AG04449 (cell line): ENCODE measurements around the gene SPTBN4.
"Not testable (repeated sequence)": the region's sequence is repeated elsewhere in the genome, so short reads cannot be mapped to it uniquely, and the experiment has no call there.

Source experiments
- CTCF ChIA-PET: fragments of 350-600 bp; formaldehyde crosslinking; extraction: SDS; loops from one replicate; lab custom pipeline; 2021; ENCODE audit warnings: antibody characterized with exemption; lab: Yijun Ruan, JAX
- POLR2A ChIA-PET: fragments of 400-600, 350-600 bp; formaldehyde crosslinking; extraction: SDS; loops from one replicate; lab custom pipeline; 2020; ENCODE audit warnings: antibody characterized with exemption, inconsistent platforms; lab: Yijun Ruan, JAX
- DNase-seq: peaks from one replicate; pipeline ENCODE4 v3.0.0-alpha.2; 2010; ENCODE audit warnings: low read depth, low spot score
- H3K4me3 ChIP-seq: 2 replicates; pipeline ENCODE4 v1.5.1; 2011; ENCODE audit warnings: low read depth, mild to moderate bottlenecking, control low read depth, low read length
- TF ChIP-seq, protein P1 (sequence below): IDR thresholded peaks from one replicate; pipeline ENCODE4 v1.5.1; 2011; ENCODE audit warnings: mild to moderate bottlenecking, moderate library complexity, low read length, control low read depth, inconsistent platforms; ENCODE audit not compliant: insufficient read depth; ENCODE audit errors: missing control alignments

SPTBN4 gene

DNA sequence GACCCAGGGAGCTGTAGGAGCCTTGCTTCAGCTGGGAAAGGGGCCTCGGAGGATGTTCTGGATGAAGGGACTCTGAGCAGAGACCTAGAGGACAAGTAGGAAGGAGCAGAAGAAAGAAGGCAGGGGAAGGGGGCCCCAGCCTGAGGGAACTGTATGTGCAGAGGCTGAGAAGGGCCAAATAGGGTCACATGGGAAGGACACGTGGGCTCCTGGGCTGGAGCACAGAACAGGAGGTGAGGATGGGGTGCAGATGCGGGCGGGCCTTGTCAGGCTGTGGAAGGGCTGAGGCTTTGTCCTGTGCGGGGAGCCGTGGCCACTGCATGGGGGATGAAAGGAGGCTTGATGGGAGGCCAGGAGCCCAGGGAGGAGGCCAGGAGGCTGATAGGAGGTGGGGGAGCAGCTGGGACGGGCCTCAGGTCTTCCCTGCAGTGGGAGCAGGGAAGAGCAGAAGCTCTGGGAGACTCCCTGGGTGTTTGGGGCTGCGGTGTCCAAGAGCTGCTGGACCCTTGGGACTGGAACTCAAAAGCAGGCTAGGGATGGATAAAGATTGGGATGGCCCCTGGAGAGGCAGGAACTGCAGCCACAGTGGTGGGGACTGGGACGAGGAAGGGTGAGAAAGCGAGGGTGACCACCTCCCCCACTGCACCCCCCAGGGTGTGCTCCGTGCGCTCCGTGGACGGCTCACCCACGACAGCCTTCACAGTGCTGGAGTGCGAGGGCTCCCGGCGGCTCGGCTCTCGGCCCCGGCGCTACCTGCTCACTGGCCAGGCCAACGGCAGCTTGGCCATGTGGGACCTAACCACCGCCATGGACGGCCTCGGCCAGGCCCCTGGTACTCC, 123.0 kb downstream of the SPTBN4 start:
- H3K4me3 ChIP-seq, result no peak overlapping the region
- TF ChIP-seq, protein P1, sequence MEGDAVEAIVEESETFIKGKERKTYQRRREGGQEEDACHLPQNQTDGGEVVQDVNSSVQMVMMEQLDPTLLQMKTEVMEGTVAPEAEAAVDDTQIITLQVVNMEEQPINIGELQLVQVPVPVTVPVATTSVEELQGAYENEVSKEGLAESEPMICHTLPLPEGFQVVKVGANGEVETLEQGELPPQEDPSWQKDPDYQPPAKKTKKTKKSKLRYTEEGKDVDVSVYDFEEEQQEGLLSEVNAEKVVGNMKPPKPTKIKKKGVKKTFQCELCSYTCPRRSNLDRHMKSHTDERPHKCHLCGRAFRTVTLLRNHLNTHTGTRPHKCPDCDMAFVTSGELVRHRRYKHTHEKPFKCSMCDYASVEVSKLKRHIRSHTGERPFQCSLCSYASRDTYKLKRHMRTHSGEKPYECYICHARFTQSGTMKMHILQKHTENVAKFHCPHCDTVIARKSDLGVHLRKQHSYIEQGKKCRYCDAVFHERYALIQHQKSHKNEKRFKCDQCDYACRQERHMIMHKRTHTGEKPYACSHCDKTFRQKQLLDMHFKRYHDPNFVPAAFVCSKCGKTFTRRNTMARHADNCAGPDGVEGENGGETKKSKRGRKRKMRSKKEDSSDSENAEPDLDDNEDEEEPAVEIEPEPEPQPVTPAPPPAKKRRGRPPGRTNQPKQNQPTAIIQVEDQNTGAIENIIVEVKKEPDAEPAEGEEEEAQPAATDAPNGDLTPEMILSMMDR, result no peak
- ChIA-PET POLR2A (interaction anchor here (1.0 kb wide), 1 partner anchor 241 kb away, joined by 3 read pairs; the partner anchor contains the start of genes C19orf47 and PLD3), CTCF (interaction anchor here (4.4 kb wide), 1 partner anchor 10 kb away, joined by 23 read pairs; the partner anchor contains the start of gene LTBP4)
- DNase-seq, result no peak

DNA sequence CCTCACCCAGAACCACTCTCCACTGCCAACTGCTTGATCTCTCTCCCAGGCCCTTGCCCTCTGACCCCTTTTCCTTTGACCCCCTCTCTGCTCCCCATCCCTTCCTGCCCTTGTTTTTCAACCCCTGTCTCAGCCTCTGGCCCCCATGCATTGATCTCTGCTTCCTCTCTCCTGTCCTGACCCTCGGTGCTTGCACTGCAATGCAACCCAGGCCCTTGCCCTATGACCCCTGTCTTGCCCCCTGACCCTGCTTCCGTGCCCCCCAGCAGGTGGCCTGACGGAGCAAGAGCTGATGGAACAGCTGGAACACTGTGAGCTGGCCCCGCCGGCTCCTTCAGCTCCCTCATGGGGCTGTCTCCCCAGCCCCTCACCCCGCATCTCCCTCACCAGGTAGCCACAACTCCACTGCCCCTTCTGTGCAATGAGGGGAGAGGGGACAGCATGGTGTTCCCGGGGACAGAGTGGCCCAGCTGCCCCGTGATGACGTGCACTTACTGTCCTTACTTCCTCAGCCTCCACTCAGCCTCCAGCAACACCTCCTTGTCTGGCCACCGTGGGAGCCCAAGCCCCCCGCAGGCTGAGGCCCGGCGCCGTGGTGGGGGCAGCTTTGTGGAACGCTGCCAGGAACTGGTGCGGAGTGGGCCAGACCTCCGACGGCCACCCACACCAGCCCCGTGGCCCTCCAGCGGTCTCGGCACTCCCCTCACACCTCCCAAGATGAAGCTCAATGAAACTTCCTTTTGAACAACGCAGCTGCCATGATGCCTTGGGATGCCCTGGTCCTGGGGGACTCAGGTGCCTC, 123.9 kb downstream of the SPTBN4 start:
- ChIA-PET CTCF (interaction anchor here (4.4 kb wide), 1 partner anchor 9 kb away, joined by 23 read pairs; the partner anchor contains the start of gene LTBP4), POLR2A (no interaction called here)
- TF ChIP-seq, protein P1, result no peak
- no peak overlapping the region for H3K4me3 ChIP-seq
- no peak for DNase-seq

DNA sequence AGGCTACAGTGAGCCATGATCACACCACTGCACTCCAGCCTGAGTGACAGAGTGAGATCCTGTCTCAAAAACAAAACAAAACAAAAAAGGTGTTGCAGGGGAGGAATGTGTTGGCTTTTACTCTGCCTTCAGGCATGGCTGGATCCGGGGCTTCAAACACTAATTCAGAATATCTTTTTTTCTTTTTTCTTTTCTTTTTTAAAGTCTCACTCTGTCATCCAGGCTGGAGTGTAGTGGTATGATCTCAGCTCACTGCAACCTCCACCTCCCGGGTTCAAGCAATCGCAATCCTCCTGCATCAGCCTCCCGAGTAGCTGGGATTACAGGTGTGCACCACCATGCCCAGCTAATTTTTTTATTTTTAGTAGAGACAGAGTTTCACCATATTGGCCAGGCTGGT, 124.9 kb downstream of the SPTBN4 start:
- H3K4me3 ChIP-seq, CTCF ChIA-PET, POLR2A ChIA-PET, DNase-seq: not testable (repeated sequence)

DNA sequence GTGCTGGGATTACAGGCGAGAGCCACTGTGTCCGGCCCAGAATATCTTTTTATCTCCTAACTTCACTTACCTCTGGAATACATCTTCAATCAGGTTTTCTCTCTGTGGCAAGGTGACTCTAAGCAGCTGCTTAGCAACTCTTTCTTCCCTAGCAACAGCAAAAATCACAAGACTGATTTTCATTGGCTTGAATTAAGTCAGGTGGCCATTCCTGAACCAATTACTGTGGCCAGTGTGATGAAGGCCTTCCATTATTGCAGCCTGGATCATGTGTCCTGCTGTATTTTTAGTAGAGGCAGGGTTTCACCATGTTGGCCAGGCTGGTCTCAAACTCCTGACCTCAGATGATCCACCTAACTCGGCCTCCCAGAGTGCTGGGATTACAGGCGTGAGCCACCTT, 125.4 kb downstream of the SPTBN4 start:
- POLR2A ChIA-PET, result no interaction called here
- no peak for DNase-seq
- TF ChIP-seq, protein P1, result no peak
- H3K4me3 ChIP-seq, result no peak overlapping the region
- CTCF ChIA-PET, result interaction anchor here (0.6 kb wide), 1 partner anchor 60 kb away, joined by 3 read pairs; no protein-coding TSS in a partner anchor

DNA sequence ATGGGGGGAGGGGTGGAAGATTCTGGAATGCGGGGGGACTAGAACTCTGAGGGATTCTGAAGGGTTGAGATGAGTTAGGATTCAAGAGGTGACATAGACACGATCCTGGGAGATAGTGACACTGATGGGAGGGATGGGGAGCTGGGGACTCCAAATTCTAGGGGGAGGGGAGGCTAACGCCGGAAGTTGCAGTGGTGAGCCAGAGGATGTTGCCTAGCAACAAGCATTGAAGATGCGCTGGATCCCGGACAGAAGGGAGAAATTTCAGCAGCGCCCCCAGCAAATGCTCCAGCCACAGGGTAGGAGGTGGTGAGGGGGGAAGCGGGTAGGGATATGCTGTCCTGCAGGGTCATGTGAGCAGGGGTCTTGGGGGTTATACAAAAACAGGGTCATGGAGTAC, 127.5 kb downstream of the SPTBN4 start:
- POLR2A ChIA-PET, result no interaction called here
- no peak overlapping the region for H3K4me3 ChIP-seq
- CTCF ChIA-PET, result interaction anchor here (0.7 to 3.7 kb wide), 10 partner anchors 8 to 65 kb away, joined by 3 to 19 read pairs (median 6); no protein-coding TSS in a partner anchor
- no peak for DNase-seq
- TF ChIP-seq, protein P1, result no peak

DNA sequence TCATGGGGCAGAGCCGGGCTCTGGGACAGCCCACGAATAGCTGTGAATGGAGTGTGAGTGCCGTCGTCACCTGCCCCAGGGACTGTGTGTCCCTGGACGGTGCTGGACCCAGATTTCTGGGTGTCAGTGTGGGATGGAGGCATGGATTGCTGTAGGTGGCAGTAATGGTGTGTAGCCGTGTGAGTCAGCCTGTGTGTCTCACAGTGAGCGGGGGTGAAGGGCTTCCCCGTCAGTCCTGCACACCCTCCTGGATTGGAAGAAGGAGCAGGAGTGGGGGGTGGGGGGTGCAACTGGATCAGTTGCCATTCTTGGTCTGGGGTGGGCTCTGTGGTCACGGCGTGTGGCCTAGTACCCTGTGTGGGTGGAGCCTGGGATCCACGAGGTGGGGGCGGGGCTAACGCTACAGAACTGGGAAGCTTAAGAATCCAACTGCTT, 127.9 kb downstream of the SPTBN4 start:
- DNase-seq, result no peak

More for the DNA sequence above, 127.9 kb downstream of the SPTBN4 start:
- CTCF ChIA-PET, result interaction anchor here (0.7 to 3.7 kb wide), 12 partner anchors 8 to 65 kb away, joined by 3 to 19 read pairs (median 5); no protein-coding TSS in a partner anchor
- H3K4me3 ChIP-seq, result no peak overlapping the region
- TF ChIP-seq, protein P1, result peak; percentile 13
- POLR2A ChIA-PET, result no interaction called here
